CD8-positive, alpha-beta memory T cell (primary cell): ENCODE results near the gene CACNG5. TPM values are rescaled to one million over a fixed set of nuclear protein-coding genes. Genes with fewer than 3 reads are reported as not detected.

ENCODE experiments used
- CTCF ChIA-PET: fragments of 350-600 bp; sonication (Branson Sonifier 250); formaldehyde crosslinking; loops from one replicate; lab custom pipeline; 2021; ENCODE audit warnings: antibody characterized with exemption; lab: Charles Lee
- POLR2A ChIA-PET: fragments of 350-600 bp; sonication (Branson Sonifier 250); formaldehyde crosslinking; loops from one replicate; lab custom pipeline; 2021; ENCODE audit warnings: antibody characterized with exemption; lab: Charles Lee
- DNase-seq, 5 donors: peaks; one replicate each; pipeline versions ENCODE4 v3.0.0 to v3.0.0-alpha.2; 2020 to 2022; ENCODE audit warnings: mixed read lengths in 1 of 5
- H3K27ac ChIP-seq: one replicate; pipeline ENCODE4 v1.7.0; 2013; ENCODE audit warnings: low read depth, mild to moderate bottlenecking, low read length, moderate library complexity
- H3K27me3 ChIP-seq: 2 replicates; pipeline ENCODE4 v1.7.0; 2013; ENCODE audit warnings: low read length, mild to moderate bottlenecking; ENCODE audit not compliant: insufficient read depth, poor library complexity, severe bottlenecking
- H3K36me3 ChIP-seq: 2 replicates; pipeline ENCODE4 v1.7.0; 2013; ENCODE audit warnings: mild to moderate bottlenecking, low read length, moderate library complexity; ENCODE audit not compliant: insufficient read depth
- H3K4me1 ChIP-seq: 2 replicates; pipeline ENCODE4 v1.7.0; 2013; ENCODE audit warnings: mild to moderate bottlenecking, low read length, moderate library complexity; ENCODE audit not compliant: insufficient read depth
- H3K4me3 ChIP-seq: 2 replicates; pipeline ENCODE4 v1.7.0; 2013; ENCODE audit warnings: mild to moderate bottlenecking, low read length
- H3K9me3 ChIP-seq: 2 replicates; pipeline ENCODE4 v1.7.0; 2013; ENCODE audit warnings: mild to moderate bottlenecking, low read length
- H3K27ac Mint-ChIP-seq, 8 donors: one replicate each; pipeline ENCODE4 v1.8.0; 2020 to 2021; ENCODE audit warnings: mixed read lengths in 8 of 8, mild to moderate bottlenecking in 6 of 8, inconsistent platforms in 3 of 8, moderate library complexity in 3 of 8
- H3K27me3 Mint-ChIP-seq, 2 donors: one replicate each; pipeline ENCODE4 v1.8.0; 2020 to 2021; ENCODE audit warnings: mixed read lengths in 2 of 2, mild to moderate bottlenecking in 1 of 2, moderate library complexity in 1 of 2
- H3K36me3 Mint-ChIP-seq, 3 donors: one replicate each; pipeline ENCODE4 v1.8.0; 2020 to 2021; ENCODE audit warnings: mixed read lengths in 3 of 3, inconsistent platforms in 1 of 3, mild to moderate bottlenecking in 1 of 3
- H3K4me1 Mint-ChIP-seq, 3 donors: one replicate each; pipeline ENCODE4 v1.8.0; 2020 to 2021; ENCODE audit warnings: mixed read lengths in 3 of 3, inconsistent platforms in 1 of 3, mild to moderate bottlenecking in 1 of 3
- H3K4me3 Mint-ChIP-seq, 7 donors: one replicate each; pipeline ENCODE4 v1.8.0; 2020 to 2021; ENCODE audit warnings: mixed read lengths in 7 of 7, mild to moderate bottlenecking in 6 of 7, moderate library complexity in 4 of 7, inconsistent platforms in 2 of 7
- H3K9me3 Mint-ChIP-seq, 5 donors: one replicate each; pipeline ENCODE4 v1.8.0; 2020 to 2022; ENCODE audit warnings: mixed read lengths in 5 of 5, mild to moderate bottlenecking in 3 of 5, moderate library complexity in 2 of 5, inconsistent platforms in 1 of 5
- polyA plus RNA-seq: library from polyadenylated mRNA; unstranded; fragments of 300-500 nt; fragmentation: Illumina TruSeq; gene quantifications from one replicate; pipeline ENCODE4 v1.2.3, GENCODE V29; 2021
- total RNA-seq, 2 experiments: library from RNA; stranded (reverse); gene quantifications; one replicate each; pipeline ENCODE4 v1.2.3, GENCODE V29; 2021

Gene CACNG5
- total and polyA plus RNA-seq, 3 experiments from 2014 or later, result not detected

- Mint-ChIP-seq H3K9me3 (no peaks in the 10 kb centered on the region), H3K4me1 (no peaks in the 10 kb centered on the region), H3K27me3 (peaks cover 0 to 2% of the 10 kb centered on the region in 2 donors), H3K27ac (no peak overlapping the region), H3K36me3 (peaks cover 0 to 35% (median 21%) of the 10 kb centered on the region in 3 donors), H3K4me3 (no peak overlapping the region)
- no peaks in the 10 kb centered on the region for H3K4me1 ChIP-seq
- no peak overlapping the region for H3K27ac ChIP-seq
- POLR2A ChIA-PET, result no interaction called here
- no peak for DNase-seq
- H3K27me3 ChIP-seq, result no peaks in the 10 kb centered on the region
- CTCF ChIA-PET, result no interaction called here
- no peaks in the 10 kb centered on the region for H3K9me3 ChIP-seq
- H3K36me3 ChIP-seq, result peaks cover 19% of the 10 kb centered on the region
- no peak overlapping the region for H3K4me3 ChIP-seq
These were observed 39.4 kb upstream of the CACNG5 start for GRCh38 chr17:66795486-66795885.

GRCh38 chr17:66799849-66800537 is 34.9 kb upstream of the CACNG5 start:
- Mint-ChIP-seq H3K27ac (peak overlapping the region in 2 of 8 donors; percentile 9 to 17), H3K36me3 (peaks cover 10 to 31% (median 11%) of the 10 kb centered on the region in 3 donors), H3K9me3 (no peaks in the 10 kb centered on the region), H3K4me1 (peaks cover 0 to 1% (median 0%) of the 10 kb centered on the region in 3 donors), H3K4me3 (no peak overlapping the region), H3K27me3 (peaks cover 0 to 4% of the 10 kb centered on the region in 2 donors)
- no peaks in the 10 kb centered on the region for H3K4me1 ChIP-seq
- H3K36me3 ChIP-seq, result peaks cover 7% of the 10 kb centered on the region
- DNase-seq, result no peak
- H3K9me3 ChIP-seq, result no peaks in the 10 kb centered on the region
- CTCF ChIA-PET, result no interaction called here
- POLR2A ChIA-PET, result no interaction called here
- no peak overlapping the region for H3K27ac ChIP-seq
- no peak overlapping the region for H3K4me3 ChIP-seq
- no peaks in the 10 kb centered on the region for H3K27me3 ChIP-seq

GRCh38 chr17:66803474-66803951 is 31.4 kb upstream of the CACNG5 start:
- Histone ChIP-seq H3K36me3 (no peaks in the 10 kb centered on the region), H3K27me3 (no peaks in the 10 kb centered on the region), H3K4me3 (no peak overlapping the region), H3K27ac (no peak overlapping the region), H3K4me1 (peaks cover 7% of the 10 kb centered on the region), H3K9me3 (no peaks in the 10 kb centered on the region)
- Mint-ChIP-seq H3K9me3 (peaks cover 0 to 2% (median 0%) of the 10 kb centered on the region in 5 donors), H3K27ac (no peak overlapping the region), H3K4me1 (peaks cover 6 to 10% (median 7%) of the 10 kb centered on the region in 3 donors), H3K36me3 (peaks cover 5 to 21% (median 11%) of the 10 kb centered on the region in 3 donors), H3K4me3 (no peak overlapping the region), H3K27me3 (peaks cover 3 to 6% of the 10 kb centered on the region in 2 donors)
- DNase-seq, result no peak
- POLR2A ChIA-PET, result no interaction called here
- CTCF ChIA-PET, result no interaction called here

GRCh38 chr17:66805567-66805966 is 29.4 kb upstream of the CACNG5 start:
- no peak overlapping the region for H3K27ac ChIP-seq
- peaks cover 7% of the 10 kb centered on the region for H3K4me1 ChIP-seq
- no peaks in the 10 kb centered on the region for H3K36me3 ChIP-seq
- Mint-ChIP-seq H3K27me3 (peaks cover 3 to 6% of the 10 kb centered on the region in 2 donors), H3K4me3 (no peak overlapping the region), H3K9me3 (peaks cover 0 to 2% (median 0%) of the 10 kb centered on the region in 5 donors), H3K4me1 (peaks cover 6 to 10% (median 7%) of the 10 kb centered on the region in 3 donors), H3K27ac (no peak overlapping the region), H3K36me3 (peaks cover 6 to 21% (median 11%) of the 10 kb centered on the region in 3 donors)
- no peaks in the 10 kb centered on the region for H3K27me3 ChIP-seq
- ChIA-PET CTCF (no interaction called here), POLR2A (no interaction called here)
- DNase-seq, result no peak
- no peaks in the 10 kb centered on the region for H3K9me3 ChIP-seq
- H3K4me3 ChIP-seq, result no peak overlapping the region

GRCh38 chr17:66807182-66807581 is 27.7 kb upstream of the CACNG5 start:
- Histone ChIP-seq H3K4me1 (peaks cover 7% of the 10 kb centered on the region), H3K4me3 (no peak overlapping the region), H3K9me3 (no peaks in the 10 kb centered on the region), H3K27me3 (no peaks in the 10 kb centered on the region), H3K27ac (no peak overlapping the region), H3K36me3 (no peaks in the 10 kb centered on the region)
- POLR2A ChIA-PET, result no interaction called here
- CTCF ChIA-PET, result no interaction called here
- peaks cover 0 to 2% (median 0%) of the 10 kb centered on the region in 5 donors for H3K9me3 Mint-ChIP-seq
- H3K36me3 Mint-ChIP-seq, result peaks cover 2 to 17% (median 6%) of the 10 kb centered on the region in 3 donors
- peaks cover 6 to 10% (median 6%) of the 10 kb centered on the region in 3 donors for H3K4me1 Mint-ChIP-seq
- DNase-seq, result no peak
- H3K4me3 Mint-ChIP-seq, result no peak overlapping the region
- H3K27ac Mint-ChIP-seq, result peak overlapping the region in 1 of 8 donors; percentile 22
- peaks cover 1 to 6% of the 10 kb centered on the region in 2 donors for H3K27me3 Mint-ChIP-seq

GRCh38 chr17:66809408-66809807 is 25.5 kb upstream of the CACNG5 start:
- no peak overlapping the region for H3K27ac Mint-ChIP-seq
- peaks cover 1 to 6% of the 10 kb centered on the region in 2 donors for H3K27me3 Mint-ChIP-seq
- no peak overlapping the region for H3K27ac ChIP-seq
- H3K4me3 ChIP-seq, result no peak overlapping the region
- H3K36me3 Mint-ChIP-seq, result peaks cover 2 to 6% (median 6%) of the 10 kb centered on the region in 3 donors
- peaks cover 6 to 10% (median 6%) of the 10 kb centered on the region in 3 donors for H3K4me1 Mint-ChIP-seq
- H3K27me3 ChIP-seq, result no peaks in the 10 kb centered on the region
- POLR2A ChIA-PET, result no interaction called here
- H3K4me3 Mint-ChIP-seq, result no peak overlapping the region
- no peak for DNase-seq
- H3K36me3 ChIP-seq, result no peaks in the 10 kb centered on the region
- no peaks in the 10 kb centered on the region for H3K9me3 ChIP-seq
- CTCF ChIA-PET, result no interaction called here
- H3K4me1 ChIP-seq, result peaks cover 7% of the 10 kb centered on the region
- H3K9me3 Mint-ChIP-seq, result peaks cover 0 to 2% (median 0%) of the 10 kb centered on the region in 5 donors

- no peak for DNase-seq
- no peaks in the 10 kb centered on the region for H3K27me3 ChIP-seq
- peaks cover 0 to 2% (median 0%) of the 10 kb centered on the region in 5 donors for H3K9me3 Mint-ChIP-seq
- H3K36me3 ChIP-seq, result no peaks in the 10 kb centered on the region
- H3K27ac ChIP-seq, result no peak overlapping the region
- H3K36me3 Mint-ChIP-seq, result peaks cover 0 to 2% (median 0%) of the 10 kb centered on the region in 3 donors
- no peaks in the 10 kb centered on the region for H3K9me3 ChIP-seq
- H3K4me3 Mint-ChIP-seq, result no peak overlapping the region
- H3K4me1 Mint-ChIP-seq, result peaks cover 6 to 10% (median 6%) of the 10 kb centered on the region in 3 donors
- POLR2A ChIA-PET, result no interaction called here
- no peak overlapping the region for H3K27ac Mint-ChIP-seq
- no peak overlapping the region for H3K4me3 ChIP-seq
- CTCF ChIA-PET, result no interaction called here
- peaks cover 1 to 14% of the 10 kb centered on the region in 2 donors for H3K27me3 Mint-ChIP-seq
- H3K4me1 ChIP-seq, result peaks cover 7% of the 10 kb centered on the region
These were observed 23.8 kb upstream of the CACNG5 start for GRCh38 chr17:66810951-66811682.

- Histone ChIP-seq H3K36me3 (no peaks in the 10 kb centered on the region), H3K9me3 (no peaks in the 10 kb centered on the region), H3K4me3 (no peak overlapping the region), H3K27ac (no peak overlapping the region), H3K27me3 (no peaks in the 10 kb centered on the region), H3K4me1 (peaks cover 7% of the 10 kb centered on the region)
- DNase-seq, result no peak
- ChIA-PET POLR2A (no interaction called here), CTCF (no interaction called here)
- H3K4me1 Mint-ChIP-seq, result peaks cover 6 to 10% (median 6%) of the 10 kb centered on the region in 3 donors
- H3K27ac Mint-ChIP-seq, result no peak overlapping the region
- peaks cover 0 to 2% (median 0%) of the 10 kb centered on the region in 5 donors for H3K9me3 Mint-ChIP-seq
- H3K4me3 Mint-ChIP-seq, result no peak overlapping the region
- H3K27me3 Mint-ChIP-seq, result peaks cover 1 to 14% of the 10 kb centered on the region in 2 donors
- H3K36me3 Mint-ChIP-seq, result peaks cover 0 to 2% (median 0%) of the 10 kb centered on the region in 3 donors
These were observed 23.2 kb upstream of the CACNG5 start for GRCh38 chr17:66811683-66812054.
